ENCODE measurements around the gene VKORC1. TPM values are rescaled to one million over a fixed set of nuclear protein-coding genes. Genes with fewer than 3 reads are reported as not detected.

Gene VKORC1
- total RNA-seq, 1 donor, result 147 TPM

- Histone ChIP-seq H3K4me2 (ENCODE audit: insufficient read depth, low read length) (no peak overlapping the region), H3K79me2 (ENCODE audit: insufficient read depth, low read length) (peaks cover 65% of the 10 kb centered on the region), H3K36me3 (ENCODE audit: insufficient read depth, low read length) (peaks cover 45% of the 10 kb centered on the region), H2AFZ (ENCODE audit: low read length) (no peak overlapping the region), H3K9me3 (ENCODE audit: low read depth, low read length) (no peaks in the 10 kb centered on the region), H3K4me1 (ENCODE audit: insufficient read depth, low read length) (no peaks in the 10 kb centered on the region), H3K4me3 (ENCODE audit: insufficient read depth, low read length) (no peak overlapping the region), H3K27ac (ENCODE audit: low read depth, low read length) (no peak overlapping the region), H4K20me1 (ENCODE audit: insufficient read depth, low read length) (peaks cover 2% of the 10 kb centered on the region), H3K27me3 (ENCODE audit: insufficient read depth, low read length) (no peaks in the 10 kb centered on the region)
- DNase-seq (ENCODE audit: insufficient read length, low spot score, missing footprints), result peak; percentile 52
- TF ChIP-seq CTCF (IDR thresholded peaks at IDR 0.05; ENCODE audit: extremely low read depth, low read depth, low read length), result no peak
Measured at GRCh38 chr16:31080756-31081419, 13.7 kb downstream of the VKORC1 start.

GRCh38 chr16:31080035-31080629, 14.5 kb downstream of the VKORC1 start:
- Histone ChIP-seq H3K36me3 (ENCODE audit: insufficient read depth, low read length) (peaks cover 45% of the 10 kb centered on the region), H2AFZ (ENCODE audit: low read length) (no peak overlapping the region), H3K79me2 (ENCODE audit: insufficient read depth, low read length) (peaks cover 72% of the 10 kb centered on the region)

GRCh38 chr16:31079342-31079944, 15.2 kb downstream of the VKORC1 start:
- no peak overlapping the region for H3K4me3 ChIP-seq (ENCODE audit: insufficient read depth, low read length)
- TF ChIP-seq CTCF (IDR thresholded peaks at IDR 0.05; ENCODE audit: extremely low read depth, low read depth, low read length), result no peak
- H2AFZ ChIP-seq (ENCODE audit: low read length), result no peak overlapping the region
- peaks cover 45% of the 10 kb centered on the region for H3K36me3 ChIP-seq (ENCODE audit: insufficient read depth, low read length)
- peak; percentile 64 for DNase-seq (ENCODE audit: insufficient read length, low spot score, missing footprints)
- H3K9me3 ChIP-seq (ENCODE audit: low read depth, low read length), result no peaks in the 10 kb centered on the region
- H3K4me2 ChIP-seq (ENCODE audit: insufficient read depth, low read length), result no peak overlapping the region
- peaks cover 8% of the 10 kb centered on the region for H3K4me1 ChIP-seq (ENCODE audit: insufficient read depth, low read length)
- H3K79me2 ChIP-seq (ENCODE audit: insufficient read depth, low read length), result peaks cover 79% of the 10 kb centered on the region
- H4K20me1 ChIP-seq (ENCODE audit: insufficient read depth, low read length), result peaks cover 5% of the 10 kb centered on the region
- H3K27ac ChIP-seq (ENCODE audit: low read depth, low read length), result no peak overlapping the region
- no peaks in the 10 kb centered on the region for H3K27me3 ChIP-seq (ENCODE audit: insufficient read depth, low read length)

More at GRCh38 chr16:31080035-31080629, 14.5 kb downstream of the VKORC1 start:
- H3K4me3 ChIP-seq (ENCODE audit: insufficient read depth, low read length), result no peak overlapping the region
- no peaks in the 10 kb centered on the region for H3K9me3 ChIP-seq (ENCODE audit: low read depth, low read length)
- no peaks in the 10 kb centered on the region for H3K27me3 ChIP-seq (ENCODE audit: insufficient read depth, low read length)
- H4K20me1 ChIP-seq (ENCODE audit: insufficient read depth, low read length), result peaks cover 5% of the 10 kb centered on the region
- TF ChIP-seq CTCF (IDR thresholded peaks at IDR 0.05; ENCODE audit: extremely low read depth, low read depth, low read length), result no peak
- H3K4me2 ChIP-seq (ENCODE audit: insufficient read depth, low read length), result no peak overlapping the region
- H3K4me1 ChIP-seq (ENCODE audit: insufficient read depth, low read length), result peaks cover 3% of the 10 kb centered on the region
- no peak overlapping the region for H3K27ac ChIP-seq (ENCODE audit: low read depth, low read length)
- peak; percentile 27 for DNase-seq (ENCODE audit: insufficient read length, low spot score, missing footprints)
